GM21515 (cell line): ENCODE results near the gene FOXP1.
"Not testable (repeated sequence)": the region's sequence is repeated elsewhere in the genome, so short reads cannot be mapped to it uniquely, and the experiment has no call there.

Experiments used
- ATAC-seq: cut with Tn5 transposase; IDR thresholded peaks from one replicate; pipeline ENCODE4 v1.9.1; 2021; ENCODE audit not compliant: unreplicated experiment

FOXP1 gene

DNA sequence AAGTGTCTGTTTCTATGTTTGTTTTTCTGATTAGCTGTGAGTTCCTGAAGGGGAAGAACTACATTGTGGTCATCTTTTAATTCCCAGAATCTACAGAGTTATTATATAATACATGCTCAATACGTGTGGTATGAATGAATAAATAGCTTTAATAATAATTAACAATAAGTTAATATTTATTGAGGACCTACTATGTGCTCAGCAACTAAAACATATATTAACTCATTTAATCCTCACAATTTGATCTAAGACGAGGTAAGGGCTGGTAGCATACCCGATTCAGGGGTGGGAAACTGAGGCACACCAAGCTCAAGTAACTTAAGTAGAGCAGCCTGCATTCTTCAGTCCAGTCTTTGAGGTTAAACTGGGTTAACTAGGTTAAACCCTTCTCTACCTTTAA, 553.8 kb downstream of the FOXP1 start:
- ATAC-seq = no peak

GRCh38 chr3:71028802-71029201, 554.7 kb downstream of the FOXP1 start:
- ATAC-seq = no peak

DNA sequence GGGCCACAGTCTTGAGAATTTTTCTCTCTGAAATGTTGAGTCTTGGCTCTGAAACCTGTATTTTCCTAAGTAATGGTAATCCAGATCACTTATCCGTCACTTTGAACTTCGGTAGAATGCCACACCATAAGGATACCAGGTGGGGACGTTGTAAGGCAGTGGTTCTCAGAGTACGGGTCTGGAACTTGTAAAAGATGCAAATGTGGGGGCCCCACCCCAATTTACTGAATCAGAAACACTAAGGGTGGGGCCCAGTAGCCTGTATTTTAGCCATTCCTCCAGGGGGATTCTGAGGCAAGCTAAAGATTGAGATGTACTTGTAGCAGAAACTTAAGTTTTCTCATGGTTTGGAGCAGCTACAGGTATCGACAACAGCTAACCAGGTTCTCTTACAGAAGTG, 555.3 kb downstream of the FOXP1 start:
- ATAC-seq = no peak

- no peak for ATAC-seq
These were observed 556.6 kb downstream of the FOXP1 start for GRCh38 chr3:71026634-71027578.

- ATAC-seq = no peak
These were observed 558.0 kb downstream of the FOXP1 start for GRCh38 chr3:71025516-71025915.

DNA sequence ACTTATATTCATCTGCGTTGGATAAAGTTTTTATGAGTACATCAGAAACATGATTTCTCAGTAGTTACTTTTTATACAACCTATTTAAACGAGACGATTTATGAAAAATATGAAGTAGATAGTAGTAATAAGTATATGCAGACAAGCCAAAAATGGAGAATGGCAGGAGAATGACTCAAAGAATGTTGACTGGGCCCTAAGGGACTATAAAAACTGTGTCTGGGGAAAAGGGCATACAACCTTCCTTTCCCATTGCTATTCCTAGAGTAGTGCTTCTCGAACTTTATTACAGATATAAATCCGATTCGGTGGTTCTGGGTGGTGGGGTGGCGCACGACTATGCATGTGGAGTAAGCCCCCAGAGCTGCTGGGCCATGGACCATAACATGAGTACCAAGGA, 558.5 kb downstream of the FOXP1 start:
- no peak for ATAC-seq

DNA sequence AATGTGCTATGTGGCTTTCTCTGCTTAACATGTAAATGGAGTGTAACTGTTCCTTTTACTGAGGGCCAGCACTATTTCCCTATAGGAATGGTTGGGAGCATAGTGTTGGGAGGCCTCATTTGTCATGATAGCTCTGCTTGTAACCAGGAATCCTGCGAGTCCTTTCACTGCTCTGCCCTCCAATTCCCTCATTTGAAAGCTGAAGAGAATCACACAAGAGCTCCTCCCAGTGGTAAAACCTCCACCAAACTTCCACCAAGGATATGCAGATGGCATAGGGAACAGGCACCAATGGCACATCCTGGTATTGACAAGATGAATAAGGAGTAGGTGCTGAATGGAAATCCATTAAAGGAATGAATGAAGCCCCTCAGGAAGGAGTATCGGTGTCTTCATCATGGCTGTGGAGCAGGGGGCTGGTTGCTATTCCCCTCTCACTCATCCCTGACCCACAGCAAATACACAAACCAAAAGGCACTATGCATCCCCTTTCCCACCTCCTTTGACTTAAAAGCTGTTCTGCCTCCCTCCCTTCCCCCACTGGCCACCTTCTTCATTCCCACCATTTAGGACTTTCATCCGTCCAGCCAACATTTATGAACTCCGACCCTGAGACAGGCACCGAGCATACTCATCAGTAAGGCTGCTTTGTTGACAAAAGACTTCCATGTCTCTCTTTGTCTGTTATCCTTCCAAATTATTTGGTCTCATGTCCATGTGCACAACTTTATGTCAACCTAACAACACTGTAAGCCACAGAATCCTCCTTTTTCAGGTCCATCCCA, 560.8 kb downstream of the FOXP1 start:
- ATAC-seq = no peak

DNA sequence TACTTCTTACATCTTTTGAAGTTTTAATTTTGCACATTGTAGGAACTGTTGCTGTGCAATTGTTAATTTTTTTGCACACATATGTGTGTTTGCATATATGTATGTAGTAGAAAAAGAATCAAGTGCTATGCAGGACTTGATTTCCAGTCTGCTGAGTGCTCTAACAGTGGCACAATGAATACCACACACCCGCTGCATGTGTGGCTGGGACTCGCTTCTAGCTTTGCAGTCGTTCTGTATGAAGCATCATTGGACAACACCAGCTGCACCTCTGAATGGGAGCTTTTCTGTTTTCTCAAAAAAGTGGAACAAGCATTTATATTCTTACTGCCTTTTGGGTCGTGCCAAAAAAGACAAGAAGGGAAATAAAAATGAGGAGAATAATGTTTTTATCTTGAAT, 564.7 kb downstream of the FOXP1 start:
- no peak for ATAC-seq

GRCh38 chr3:71016178-71016845, 567.2 kb downstream of the FOXP1 start:
- no peak for ATAC-seq

DNA sequence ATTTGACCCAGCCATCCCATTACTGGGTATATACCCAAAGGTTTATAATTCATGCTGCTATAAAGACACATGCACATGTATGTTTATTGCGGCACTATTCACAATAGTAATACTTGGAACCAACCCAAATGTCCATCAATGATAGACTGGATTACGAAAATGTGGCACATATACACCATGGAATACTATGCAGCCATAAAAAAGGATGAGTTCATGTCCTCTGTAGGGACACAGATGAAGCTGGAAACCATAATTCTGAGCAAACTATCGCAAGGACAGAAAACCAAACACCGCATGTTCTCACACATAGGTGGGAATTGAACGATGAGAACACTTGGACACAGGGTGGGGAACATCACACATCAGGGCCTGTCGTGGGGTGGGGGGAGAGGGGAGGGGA, 568.9 kb downstream of the FOXP1 start:
- not testable (repeated sequence) for ATAC-seq

DNA sequence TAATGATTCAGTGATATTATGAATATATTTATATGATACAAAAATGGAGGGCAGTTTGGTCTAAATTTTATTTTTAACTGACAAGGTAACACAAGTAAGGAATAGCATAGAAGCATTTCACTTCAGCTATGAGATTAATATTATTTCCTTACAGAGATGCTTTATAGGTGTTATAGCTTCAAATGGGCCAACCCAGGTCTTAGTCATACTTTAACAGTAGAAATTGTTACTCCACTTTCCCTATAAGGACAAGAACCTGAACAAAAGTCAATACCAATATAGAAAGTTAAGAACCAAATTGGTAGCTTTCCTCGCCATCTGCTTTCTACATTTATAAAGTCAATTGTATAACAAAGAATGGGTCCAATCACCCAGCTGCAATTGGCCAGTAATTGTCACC, 570.6 kb downstream of the FOXP1 start:
- no peak for ATAC-seq

DNA sequence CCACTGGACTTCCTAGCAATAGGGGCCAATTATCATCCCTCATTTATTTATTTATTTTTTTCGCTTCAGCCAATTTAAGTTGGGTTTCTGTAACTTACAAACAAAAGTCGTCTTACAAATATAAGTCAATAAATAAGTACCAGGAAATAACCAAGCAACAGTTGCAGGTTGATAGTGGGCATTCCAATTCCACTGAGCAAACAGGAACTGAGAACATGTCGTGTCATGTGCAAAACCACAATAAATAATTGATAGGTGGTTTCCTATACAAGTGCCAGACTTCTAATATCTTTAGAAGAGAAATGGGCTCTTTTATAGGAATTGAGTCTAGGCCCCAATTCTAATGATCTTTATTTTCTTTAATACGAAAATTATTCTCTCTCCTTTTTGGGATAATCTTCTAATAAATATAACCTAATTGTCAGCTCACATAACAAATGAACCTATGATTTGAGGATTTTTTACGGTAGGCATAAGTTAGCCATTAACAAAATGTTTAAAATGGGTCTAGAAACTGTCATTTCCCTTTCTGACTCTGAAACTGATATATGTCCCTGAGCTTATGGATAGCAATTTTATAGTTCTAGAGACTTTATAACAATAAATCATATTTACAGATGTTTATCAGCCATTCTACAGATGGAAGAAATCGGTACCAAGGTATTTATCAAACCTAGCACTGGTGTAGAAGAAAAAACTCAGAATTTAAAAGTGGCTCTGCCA, 571.8 kb downstream of the FOXP1 start:
- ATAC-seq = peak; percentile 62

- ATAC-seq = peak; percentile 50
These were observed 572.6 kb downstream of the FOXP1 start for GRCh38 chr3:71010726-71011455.

DNA sequence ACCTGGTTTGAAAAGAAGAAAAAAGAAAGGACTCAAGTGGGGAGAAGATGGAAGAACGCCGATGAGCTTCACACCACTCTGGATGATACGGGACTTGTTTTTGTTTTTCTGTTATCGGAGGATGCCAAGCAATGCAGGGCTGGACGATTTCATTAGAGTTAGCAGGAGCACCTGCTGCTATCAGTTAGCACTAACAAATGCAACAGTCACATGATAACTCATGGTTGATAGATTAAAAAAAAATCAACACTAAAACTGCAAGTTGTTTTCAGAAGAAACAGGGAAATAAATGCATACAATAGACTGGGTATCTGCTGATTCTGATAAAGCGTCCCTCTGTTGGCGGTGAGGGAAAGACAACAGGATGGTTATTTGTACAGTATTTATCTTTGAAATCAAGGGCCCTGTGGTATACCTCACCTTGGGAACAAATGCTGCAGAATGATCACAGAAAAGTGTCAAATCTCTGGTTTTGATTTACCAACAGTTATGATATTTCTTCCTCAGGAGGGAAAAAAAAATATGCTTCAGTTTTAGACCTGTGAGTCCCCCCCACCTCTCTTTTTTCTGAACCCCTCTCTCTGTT, 575.1 kb downstream of the FOXP1 start:
- no peak for ATAC-seq

GRCh38 chr3:71006810-71007785, 576.4 kb downstream of the FOXP1 start:
- no peak for ATAC-seq

GRCh38 chr3:71005702-71006321, 577.7 kb downstream of the FOXP1 start:
- ATAC-seq = no peak

DNA sequence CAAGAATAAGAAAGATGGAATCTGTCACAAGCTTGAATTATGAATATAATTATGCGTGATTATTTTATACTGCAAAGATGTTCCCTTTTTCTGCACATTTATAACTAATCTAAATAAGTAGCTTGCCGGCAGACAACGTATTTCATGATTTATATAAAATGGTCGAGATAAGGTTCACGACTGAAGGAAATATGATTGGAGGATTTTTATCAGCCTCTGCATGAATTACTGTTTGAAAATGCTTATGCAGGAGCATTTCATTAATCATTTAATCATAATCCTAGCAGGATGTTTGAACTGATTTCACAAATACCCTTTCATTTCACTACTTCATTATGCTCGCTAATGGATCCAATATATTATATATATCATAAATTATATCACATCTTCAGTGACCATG, 580.0 kb downstream of the FOXP1 start:
- no peak for ATAC-seq

- no peak for ATAC-seq
These were observed 581.2 kb downstream of the FOXP1 start for GRCh38 chr3:71002298-71002697.
